D341Med (cell line): ENCODE results near the gene ABCB4.
A peak's percentile ranks its signal among the peaks of the same experiment; 100 is the strongest.

Experiments
- DNase-seq: peaks from one replicate; pipeline ENCODE4 v3.0.0; 2012; ENCODE audit warnings: low spot score

Gene ABCB4

DNA sequence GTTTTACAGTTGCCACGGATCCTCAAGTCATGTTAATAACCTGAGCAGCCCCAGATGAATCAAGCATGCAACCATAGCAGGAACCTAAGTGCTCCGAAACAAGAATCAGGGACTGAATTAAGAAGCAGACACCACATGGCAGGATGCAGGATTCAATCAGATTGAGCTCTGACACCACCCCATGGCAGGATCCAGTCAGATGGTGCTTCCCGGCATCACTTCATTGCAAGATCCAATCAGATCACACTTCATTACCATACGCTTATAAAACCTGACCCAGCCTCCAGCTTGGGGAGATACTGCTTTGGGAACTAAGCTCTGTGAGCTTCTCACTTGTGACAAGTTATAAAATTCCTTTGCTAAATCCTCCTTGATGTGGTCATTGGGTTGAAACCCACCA, 55.3 kb downstream of the ABCB4 start:
- no peak for DNase-seq

DNA sequence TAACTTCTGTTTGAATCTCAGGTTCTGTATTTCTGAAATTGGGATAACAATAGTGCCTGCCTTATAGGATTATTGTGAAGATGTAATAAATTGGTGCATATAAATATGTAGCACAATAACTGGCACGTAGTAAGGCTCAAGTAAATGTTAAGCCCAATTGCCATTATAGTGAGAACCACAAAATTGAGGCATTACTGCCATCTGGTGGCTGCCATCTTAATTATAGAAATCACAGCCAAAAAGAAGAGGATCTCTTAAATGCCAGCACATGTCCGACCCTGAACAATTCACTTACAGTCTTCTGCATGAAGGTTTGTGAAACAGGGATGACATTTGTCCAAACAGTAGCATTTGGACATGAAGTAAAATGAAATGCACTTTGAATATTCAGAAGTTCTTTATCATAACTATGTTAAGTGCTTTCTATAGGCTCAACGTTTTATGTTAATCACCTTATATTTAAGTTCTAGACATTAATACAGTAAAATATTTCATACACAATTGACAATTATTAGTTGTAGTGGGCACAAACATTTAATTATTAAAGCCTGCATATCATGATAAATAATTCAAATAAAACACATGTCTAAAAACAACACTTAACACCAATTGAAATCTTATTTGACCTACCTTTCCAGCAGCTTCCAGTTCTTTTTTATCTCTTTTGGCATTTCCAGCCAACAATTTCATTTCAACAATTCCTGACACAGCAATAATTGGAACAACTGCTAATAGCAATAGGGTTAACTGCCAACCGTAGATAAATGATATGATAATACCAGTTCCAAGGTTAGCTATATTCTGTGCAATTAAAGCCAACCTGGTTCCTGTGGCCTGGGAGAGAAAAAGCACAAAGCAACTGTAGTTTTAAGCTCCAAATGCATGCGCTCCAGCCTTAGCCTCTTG, 58.5 kb downstream of the ABCB4 start:
- peak; percentile 49 for DNase-seq

DNA sequence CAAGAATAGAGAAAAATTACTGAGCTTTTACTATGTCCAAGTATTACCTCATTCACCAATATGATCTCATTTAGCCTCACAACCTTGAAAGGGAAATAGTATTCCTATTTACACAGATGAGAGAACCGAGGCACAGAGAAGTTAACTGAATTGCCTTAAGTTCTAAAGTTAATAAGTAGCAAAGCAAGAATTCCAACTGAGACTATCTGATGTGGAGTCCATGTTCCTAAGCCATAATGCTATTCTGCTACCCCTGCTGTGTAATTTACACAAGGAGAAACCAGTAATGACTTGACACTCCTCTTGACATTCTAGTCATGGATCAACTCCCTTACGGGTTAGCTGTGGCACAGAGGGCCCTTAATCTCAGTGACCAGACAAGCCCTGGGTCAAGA, 60.7 kb downstream of the ABCB4 start:
- DNase-seq: no peak

DNA sequence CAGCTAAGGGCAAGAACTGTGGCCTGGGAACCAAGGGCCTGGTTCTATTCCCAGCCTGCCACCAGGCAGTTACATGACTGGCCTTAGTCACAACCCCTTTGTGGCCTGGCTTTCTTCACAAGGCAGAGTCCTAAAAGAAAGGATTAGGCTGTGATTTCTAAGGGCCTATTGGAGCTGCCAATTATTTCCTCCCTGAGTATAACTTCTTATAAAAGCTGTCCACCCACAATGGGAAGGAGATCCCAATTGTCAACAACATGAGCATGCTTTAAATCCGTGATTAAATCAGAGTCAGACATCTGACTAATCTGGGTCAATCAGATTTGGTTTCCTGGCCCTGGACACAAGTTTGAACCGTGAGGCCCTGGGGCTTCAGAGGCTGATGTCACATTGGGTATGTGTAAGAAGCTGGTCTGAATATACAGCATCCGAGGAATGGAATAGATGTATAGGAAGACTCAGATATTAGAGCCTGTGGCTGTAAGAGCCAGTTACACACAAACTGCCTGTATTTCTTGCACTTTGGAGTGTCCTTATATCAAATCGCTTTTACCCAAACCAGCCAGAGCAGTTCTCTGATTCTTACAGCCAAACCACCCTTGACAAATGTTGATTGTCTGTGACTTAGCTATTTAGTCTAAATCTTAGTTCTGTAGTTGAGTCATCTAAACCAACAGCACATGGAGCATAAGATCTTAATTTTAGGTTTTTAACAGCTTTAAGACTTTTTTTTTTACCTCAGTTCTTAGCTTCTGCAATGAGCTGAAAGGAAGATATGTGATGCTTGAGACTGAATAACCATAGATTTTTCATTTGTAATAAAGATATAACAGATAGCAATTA, 61.3 kb downstream of the ABCB4 start:
- DNase-seq: no peak

DNA sequence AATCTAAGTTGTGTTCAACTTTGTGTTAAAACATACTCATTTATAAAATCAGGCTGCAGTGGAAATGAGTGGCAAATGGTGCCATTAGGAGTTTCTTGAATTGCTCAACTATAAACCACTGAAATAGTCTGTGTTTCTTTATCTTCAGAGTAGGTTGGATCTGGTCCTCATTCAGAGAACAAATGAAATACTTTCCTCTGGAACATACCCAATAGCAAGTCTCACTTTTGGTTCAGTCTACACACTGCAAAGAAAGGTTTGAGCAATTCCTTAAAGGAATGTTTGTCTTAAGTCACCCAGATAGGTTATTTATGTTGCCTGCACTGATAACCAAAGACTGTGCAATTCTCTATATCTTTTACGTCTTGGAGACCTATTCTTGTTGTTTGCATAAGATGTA, 62.5 kb downstream of the ABCB4 start:
- DNase-seq: no peak

DNA sequence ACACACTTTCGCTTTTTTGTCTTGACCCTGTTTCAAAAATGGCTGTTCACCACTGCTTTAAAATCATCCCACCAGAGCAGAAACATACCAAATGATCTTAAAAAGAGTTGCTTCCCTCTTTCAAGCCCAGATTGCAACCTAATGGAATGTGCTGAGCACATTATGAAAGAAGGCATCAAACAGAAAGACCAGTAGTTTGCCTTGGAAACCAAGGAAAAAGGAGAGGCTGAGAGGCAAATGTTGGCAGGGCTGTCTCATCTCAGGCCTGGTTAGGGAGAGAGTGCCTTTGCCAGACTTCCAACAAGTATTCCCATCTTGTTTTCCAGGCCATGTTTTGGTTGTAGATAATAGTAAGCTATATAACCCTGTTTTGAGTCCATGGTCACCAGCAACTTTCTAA, 64.3 kb downstream of the ABCB4 start:
- DNase-seq: no peak

DNA sequence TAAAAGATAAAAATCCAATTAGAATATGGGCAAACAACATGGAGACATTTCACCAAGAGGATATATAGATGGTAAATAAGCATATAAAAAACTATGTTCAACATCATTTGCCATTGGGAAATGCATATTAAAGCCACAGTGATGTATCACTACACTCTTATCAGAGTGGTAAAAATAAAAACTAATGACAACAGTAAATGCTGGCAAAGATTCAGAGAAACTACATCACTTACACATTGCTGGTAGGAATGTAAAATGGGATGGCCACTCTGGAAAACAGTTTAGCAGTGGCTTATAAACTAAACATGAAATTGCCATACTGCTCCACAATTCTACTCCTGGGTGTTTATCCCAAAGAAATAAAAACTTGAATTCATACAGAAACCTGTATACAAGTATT, 70.8 kb downstream of the ABCB4 start:
- DNase-seq: no peak

DNA sequence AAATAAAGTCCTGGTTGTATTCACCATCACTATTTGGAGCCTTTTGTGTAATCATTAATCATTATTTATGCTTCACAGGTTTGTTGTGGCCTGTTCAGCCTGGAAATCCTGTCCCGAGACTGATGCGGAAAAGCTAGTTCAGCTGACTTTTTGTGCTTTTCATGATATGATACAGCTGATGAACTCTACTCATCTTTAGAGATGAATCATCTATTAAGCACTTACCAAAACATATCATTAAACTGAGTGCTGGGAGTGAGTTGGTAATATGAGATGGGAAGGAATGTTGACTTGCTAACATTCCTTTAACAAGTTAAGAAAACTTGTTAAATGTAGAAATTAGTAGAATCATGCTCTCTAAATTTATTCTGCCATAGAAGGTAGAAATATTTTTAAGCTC, 77.0 kb downstream of the ABCB4 start:
- DNase-seq: no peak

DNA sequence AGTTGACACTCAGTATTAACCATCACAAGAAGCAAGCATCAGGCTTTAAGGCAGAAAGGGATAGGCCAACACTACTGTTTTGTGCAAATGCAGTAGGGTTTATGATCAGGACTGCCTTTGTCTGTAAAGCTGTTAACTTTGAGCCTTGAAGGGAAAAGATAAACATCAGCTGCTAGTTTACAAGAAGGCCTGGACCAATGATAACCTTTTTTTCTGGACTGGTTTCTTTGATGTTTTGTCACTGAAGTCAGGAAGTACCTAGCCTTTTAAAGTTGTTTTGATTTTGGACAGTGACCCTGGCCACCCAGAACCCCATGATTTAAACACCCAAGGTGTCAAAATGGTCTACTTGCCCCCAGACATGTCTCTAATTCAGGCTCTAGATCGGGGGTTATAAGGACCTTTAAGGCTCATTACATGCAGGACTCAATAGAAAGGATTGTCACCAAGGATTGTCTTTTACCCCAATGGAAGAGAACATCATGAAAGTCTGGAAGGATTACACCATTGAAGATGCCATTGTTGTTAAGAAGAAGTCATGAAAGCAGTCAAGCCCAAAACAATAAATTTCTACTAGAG, 79.9 kb downstream of the ABCB4 start:
- no peak for DNase-seq

DNA sequence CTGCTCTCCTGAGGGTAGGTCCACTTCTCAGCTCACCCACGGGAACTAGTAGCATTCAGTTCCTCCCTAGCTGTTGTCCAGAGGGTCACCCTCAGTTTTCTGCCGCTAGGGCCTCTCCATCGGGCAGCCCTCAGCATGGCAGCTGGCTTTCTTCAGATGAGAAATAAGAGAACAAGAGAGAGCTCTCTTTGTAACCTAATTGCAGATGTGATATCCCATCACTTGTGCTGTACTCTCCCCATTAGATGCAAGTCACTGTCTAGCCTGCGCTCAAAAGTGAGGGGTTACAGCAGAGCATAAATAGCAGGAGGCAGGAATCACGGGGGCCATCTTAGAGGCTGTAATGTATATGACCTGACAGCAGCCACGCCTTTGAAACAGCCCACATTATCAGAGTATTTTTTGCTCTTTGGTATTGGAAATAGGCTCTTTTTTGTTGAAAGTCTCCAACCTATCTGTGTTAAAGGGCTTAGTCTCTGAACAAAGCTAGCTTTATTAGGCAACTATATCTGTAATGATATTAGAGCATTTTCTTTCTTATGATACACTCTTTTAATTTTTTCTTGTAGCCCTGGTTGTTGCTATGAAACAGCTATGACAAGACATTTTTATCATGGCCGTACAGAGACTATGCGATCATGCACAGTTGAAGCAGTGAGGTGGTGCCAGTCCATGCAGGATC, 84.3 kb downstream of the ABCB4 start:
- DNase-seq: no peak

DNA sequence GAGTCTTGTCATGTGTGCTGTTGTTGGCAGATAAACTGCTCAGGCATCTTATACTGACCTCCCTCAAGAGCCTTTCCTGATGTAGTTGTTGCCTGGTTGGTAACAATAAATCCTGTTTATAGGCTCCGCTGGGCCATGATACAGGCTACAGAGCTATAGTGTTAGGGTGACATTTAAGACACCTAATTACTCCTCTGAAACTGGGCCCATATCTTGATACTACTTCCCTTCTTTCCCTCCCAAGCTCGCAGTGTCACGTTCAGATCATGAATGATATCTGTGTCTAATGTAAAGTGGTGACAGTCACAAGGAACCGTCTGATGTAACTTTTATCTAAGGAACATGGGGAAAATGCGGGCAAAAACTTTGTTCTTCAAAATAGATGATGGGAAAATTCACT, 94.6 kb downstream of the ABCB4 start:
- DNase-seq: no peak

DNA sequence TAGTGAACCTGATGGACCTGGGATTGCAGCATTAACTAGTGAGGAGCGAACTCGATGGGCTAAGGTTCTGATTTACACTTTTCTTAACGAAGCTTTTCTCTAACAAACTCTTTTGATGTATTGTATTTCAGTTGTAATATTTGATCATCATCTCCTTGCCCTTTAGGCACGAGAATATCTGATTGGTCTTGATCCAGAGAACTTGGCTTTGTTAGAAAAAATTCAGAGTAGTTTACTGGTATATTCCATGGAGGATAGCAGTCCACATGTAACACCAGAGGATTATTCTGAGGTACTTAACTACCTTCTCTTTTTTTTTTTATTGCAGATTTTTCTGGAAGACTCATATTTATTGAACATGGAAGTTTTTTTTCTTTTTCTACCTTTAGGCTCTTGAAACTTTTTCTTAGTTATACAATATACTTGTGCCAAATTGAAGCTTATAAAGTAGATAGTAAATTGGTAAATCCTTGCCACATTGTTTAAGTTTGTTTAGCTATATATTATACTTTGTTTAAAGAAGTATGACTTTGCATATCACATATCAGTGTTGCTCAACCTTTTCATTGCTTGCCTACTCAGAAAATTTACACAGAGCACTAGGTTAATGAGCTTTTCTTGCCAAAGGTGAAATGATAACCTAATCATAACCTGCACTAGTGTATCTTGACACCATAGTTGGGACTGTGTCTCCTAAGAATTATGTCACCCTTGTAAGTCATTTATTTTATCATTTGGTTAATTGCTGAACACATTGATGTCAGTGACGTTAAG, 99.6 kb downstream of the ABCB4 start:
- no peak for DNase-seq

DNA sequence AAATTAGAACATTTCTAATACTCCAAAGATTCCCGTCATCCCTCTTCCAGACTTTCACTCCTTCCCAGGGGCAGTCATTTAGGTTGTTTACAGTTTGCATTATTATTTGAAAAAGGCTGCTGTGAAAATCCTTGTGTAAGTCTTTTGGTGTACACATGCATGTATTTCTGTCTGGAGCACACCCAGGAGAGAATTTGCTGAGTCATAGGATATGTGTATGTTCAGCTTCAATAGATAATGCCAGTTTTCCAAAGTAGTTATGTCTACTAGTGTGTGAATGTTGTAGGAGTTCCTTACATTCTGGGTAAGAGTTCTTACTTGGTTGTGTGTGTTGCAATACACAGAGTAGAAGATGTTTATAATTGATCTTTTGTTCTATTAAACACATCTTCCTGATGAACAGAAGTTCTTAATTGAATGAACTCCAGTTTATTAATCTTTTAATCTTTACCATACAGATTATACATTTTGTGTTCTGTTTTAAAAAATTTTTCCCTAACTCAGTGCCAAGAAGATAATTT, 104.8 kb downstream of the ABCB4 start:
- no peak for DNase-seq

DNA sequence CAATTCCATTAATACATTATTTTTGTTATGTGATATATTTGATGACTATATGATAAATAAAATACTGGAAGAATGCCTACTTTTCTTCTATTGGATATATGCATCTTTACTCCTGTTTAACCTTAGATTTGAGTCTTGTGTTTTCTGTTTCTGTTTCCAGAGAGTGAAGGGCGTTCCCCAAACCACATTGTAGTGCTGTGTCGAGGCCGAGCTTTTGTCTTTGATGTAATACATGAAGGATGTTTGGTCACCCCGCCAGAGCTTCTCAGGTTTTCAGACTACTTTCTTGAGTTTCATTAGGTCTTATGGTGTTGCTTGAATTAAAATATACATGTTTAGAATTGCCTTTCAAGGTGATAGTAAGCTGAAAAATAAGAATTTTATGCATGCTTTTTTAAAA, 106.3 kb downstream of the ABCB4 start:
- DNase-seq: no peak

DNA sequence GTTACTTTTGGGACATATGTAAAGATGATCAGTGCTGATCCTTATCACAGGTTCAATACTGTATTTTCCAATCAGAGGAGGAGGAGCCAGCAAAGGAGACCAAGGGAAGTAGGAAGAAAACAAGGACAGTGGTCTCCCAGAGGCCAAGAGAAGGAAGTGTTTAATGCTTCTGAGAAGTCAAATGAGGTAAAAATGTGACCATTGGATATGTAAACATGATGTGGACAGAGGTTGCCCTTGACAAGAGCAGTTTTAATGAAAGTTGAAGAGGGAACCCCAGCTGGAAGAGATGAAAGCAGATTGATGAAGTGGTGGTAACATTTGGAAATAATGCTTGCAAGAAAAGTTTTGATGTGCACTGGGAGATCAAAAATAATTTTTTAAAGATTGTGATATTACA, 111.2 kb downstream of the ABCB4 start:
- DNase-seq: no peak

DNA sequence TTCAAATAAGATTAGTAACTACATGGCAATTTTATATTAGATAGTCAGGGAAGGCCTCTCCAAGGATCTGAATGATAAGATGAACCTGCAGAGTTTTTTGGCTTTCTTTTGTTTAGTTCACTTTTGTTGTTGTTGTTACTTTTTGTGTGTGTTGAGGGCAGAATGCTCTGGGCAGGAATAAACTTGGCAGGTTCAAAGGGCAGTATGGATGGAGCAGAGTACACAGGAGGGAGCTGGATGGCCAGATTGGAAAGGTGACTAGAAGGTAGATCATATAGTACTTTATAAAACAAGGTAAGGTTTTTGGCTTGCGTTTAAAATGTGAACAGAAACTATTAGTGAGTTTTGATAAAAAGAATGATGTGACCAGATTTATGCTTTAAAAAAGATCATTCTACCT, 112.1 kb downstream of the ABCB4 start:
- no peak for DNase-seq

DNA sequence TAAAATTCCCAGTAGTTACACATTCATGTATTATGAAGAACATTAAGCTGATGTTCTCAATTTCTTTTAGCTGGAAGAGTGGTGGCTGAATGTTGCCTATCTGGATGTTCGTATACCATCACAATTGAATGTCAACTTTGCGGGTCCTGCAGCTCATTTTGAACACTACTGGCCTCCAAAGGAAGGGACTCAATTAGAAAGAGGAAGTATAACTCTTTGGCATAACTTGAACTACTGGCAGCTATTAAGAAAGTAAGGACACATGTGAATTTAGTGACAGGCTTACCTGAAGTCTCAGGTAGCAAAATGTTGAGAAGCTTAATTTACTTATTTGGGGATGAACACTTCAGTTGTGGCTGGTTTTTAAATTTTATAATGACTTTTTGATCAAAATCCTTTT, 114.2 kb downstream of the ABCB4 start:
- no peak for DNase-seq

DNA sequence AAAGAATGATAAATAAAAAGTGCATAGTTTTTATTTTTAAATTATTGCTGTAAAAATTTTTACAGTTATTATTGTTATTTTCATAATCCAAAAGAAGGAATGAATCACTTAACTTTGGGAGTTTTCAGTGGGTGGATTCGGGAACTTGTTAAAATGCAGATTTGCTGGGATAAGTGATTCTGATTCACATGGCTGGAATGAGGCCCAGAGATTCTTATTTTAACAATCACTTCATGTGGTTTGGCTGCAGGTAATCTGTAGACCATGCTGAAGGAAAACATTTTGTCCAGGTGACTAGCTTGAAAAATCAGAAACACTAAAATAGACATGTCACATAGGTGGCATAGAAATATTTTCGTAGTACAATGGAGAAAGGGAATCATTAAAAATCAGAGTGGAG, 116.1 kb downstream of the ABCB4 start:
- no peak for DNase-seq

DNA sequence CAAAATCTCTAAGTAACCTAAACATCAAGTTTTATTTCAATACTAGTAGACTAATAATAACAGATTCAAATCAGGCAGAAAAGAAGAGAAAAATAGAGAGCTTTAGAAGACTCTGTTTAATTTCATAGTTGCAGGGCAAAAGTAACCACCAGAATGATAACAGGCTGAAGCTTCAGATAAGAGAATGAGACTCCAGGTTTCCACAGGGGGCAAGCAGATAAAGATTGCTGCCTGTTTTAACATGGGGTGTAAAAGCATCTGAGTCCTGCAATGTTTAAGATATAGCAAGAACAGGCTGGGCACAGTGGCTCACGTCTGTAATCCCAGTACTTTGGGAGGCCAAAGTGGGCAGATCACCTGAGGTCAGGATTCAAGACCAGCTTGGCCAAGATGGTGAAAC, 119.0 kb downstream of the ABCB4 start:
- no peak for DNase-seq

DNA sequence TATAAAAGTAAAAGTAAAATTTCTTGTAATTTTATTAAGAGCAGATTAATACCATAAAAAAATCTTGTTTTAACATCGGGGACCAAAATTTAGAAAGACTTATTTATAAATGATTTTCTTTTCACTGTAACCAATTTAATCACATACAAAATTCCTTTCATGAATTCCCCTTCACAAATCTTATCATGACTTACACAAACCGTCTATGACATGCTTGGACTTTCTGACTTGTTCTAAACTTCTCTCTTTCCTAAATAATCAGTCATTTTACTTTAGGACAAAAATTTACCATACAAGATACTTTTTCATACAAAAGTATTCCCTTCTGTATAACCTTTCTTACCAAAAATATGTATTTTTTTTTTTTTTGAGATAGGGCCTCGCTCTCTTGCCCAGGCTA, 120.7 kb downstream of the ABCB4 start:
- DNase-seq: no peak
